PC-9 (cell line): ENCODE data around the gene CREG1.

Source experiments
- EZH2 ChIP-seq: fragments of 200-600 bp; sonication (generic); IDR thresholded peaks from 2 replicates; pipeline ENCODE4 v1.8.0; 2017; ENCODE audit warnings: antibody characterized with exemption, low read depth
- TF ChIP-seq, protein P1 (sequence below): fragments of 200-600 bp; sonication (generic); conservative IDR thresholded peaks from 2 replicates; pipeline ENCODE4 v1.6.1; 2017; ENCODE audit warnings: mixed run types, antibody characterized with exemption, mild to moderate bottlenecking, moderate library complexity

DNA sequence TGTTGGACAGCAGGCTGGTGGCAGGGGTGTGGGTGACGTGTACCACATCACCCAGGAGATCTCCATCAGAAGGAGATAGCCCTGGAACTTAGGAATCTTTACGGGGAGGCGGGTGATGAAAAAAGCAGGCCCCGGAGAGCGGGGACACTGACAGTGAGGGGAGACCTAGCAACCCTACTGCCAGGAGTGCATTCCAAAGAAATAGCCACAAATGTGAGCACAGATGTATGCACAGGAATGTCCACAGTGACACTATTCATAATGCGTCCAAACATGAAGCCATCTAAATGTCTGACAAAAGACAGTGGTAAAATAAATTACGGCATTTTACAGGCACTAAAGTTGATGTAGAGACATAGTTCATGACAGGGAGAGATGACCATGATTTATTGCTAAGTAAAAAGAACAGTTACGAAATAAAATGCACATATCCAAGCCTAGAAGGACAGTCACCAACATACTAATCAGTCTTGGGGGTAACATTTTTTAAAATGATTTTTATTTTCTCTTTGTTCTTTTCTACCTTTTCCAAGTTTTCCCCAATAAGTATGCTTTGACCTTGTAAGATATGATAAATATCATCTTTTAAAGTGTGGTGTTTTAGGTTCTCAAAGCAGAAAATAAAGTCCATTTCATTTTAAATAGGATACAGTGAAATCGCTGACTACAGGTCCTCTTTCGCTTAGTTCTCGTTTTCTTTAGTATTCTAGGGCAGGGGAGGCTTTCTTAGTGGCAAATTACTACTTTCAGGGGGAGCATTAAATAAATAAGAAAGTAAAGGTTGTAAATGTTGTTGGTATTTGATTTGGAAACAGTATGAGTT lies 56.6 kb downstream of the CREG1 start:
- TF ChIP-seq, protein P1, sequence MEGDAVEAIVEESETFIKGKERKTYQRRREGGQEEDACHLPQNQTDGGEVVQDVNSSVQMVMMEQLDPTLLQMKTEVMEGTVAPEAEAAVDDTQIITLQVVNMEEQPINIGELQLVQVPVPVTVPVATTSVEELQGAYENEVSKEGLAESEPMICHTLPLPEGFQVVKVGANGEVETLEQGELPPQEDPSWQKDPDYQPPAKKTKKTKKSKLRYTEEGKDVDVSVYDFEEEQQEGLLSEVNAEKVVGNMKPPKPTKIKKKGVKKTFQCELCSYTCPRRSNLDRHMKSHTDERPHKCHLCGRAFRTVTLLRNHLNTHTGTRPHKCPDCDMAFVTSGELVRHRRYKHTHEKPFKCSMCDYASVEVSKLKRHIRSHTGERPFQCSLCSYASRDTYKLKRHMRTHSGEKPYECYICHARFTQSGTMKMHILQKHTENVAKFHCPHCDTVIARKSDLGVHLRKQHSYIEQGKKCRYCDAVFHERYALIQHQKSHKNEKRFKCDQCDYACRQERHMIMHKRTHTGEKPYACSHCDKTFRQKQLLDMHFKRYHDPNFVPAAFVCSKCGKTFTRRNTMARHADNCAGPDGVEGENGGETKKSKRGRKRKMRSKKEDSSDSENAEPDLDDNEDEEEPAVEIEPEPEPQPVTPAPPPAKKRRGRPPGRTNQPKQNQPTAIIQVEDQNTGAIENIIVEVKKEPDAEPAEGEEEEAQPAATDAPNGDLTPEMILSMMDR: no peak
- no peak for TF ChIP-seq EZH2
